GM21825 (cell line): ENCODE measurements around the gene ATRN.
"Not testable (repeated sequence)": the region's sequence is repeated elsewhere in the genome, so short reads cannot be mapped to it uniquely, and the experiment has no call there.

Experiments used
- ATAC-seq: cut with Tn5 transposase; IDR thresholded peaks from one replicate; pipeline ENCODE4 v1.9.1; 2021; ENCODE audit warnings: mild to moderate bottlenecking, moderate library complexity; ENCODE audit not compliant: unreplicated experiment

Gene ATRN

GRCh38 chr20:3465301-3465700, 5.5 kb upstream of the ATRN start:
- ATAC-seq, result no peak

DNA sequence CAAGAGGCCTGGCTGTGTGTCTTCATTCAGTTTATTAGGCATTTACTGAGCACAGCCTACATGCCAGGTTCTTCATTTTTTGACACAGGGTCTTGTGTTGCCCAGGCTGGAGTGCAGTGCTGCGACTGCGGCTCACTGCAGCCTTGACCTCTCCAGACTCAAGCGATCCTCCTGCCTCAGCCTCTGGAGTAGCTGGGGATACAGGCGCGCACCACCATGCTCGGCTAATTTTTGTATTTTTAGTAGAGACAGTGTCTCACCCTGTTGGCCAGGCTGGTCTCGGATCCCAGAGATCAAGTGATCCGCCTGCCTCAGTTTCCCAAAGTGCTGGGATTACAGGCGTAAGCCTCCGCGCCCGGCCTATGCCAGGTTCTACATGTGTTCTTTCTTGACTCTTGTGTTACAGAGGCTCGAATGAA, 601 bp upstream of the ATRN start:
- ATAC-seq, result no peak

- ATAC-seq, result no peak
Observed at GRCh38 chr20:3471397-3472021, 691 bp downstream of the ATRN start.

- ATAC-seq, result no peak
Observed at GRCh38 chr20:3472105-3472504, 1.3 kb downstream of the ATRN start.

GRCh38 chr20:3473324-3473723, 2.5 kb downstream of the ATRN start:
- no peak for ATAC-seq

DNA sequence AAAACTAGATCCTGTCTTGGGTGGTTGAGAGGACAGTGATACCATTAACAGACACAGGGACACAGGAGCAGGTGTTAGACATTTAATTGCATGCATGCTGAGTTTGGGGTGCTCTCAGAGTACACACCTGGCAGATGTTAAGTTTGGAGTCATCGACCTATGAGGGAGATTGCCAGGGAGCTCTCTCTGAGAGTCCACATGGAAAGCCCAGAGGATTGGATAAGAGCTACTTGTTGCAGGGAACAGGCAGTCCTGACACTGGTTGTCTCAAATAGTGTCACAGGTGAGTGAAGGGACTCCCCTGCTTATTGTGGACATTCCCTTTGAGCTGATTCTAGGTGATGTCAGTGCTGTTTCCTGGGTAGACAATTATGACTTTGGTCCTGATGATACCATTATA, 3.1 kb downstream of the ATRN start:
- no peak for ATAC-seq

DNA sequence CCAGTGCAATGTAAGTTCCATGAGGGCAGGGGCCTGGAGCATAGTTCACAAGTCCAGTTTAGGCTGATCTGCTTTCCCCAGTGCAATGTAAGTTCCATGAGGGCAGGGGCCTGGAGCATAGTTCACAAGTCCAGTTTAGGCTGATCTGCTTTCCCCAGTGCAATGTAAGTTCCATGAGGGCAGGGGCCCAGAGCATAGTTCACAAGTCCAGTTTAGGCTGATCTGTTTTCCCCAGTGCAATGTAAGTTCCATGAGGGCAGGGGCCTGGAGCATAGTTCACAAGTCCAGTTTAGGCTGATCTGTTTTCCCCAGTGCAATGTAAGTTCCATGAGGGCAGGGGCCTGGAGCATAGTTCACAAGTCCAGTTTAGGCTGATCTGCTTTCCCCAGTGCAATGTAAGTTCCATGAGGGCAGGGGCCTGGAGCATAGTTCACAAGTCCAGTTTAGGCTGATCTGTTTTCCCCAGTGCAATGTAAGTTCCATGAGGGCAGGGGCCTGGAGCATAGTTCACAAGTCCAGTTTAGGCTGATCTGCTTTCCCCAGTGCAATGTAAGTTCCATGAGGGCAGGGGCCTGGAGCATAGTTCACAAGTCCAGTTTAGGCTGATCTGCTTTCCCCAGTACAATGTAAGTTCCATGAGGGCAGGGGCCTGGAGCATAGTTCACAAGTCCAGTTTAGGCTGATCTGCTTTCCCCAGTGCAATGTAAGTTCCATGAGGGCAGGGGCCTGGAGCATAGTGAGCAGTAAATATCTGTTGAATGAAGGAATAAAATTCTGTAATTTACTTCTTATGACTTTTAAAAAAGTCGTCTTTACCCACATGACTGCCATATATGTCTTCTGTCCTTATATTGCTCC, 6.4 kb downstream of the ATRN start:
- not testable (repeated sequence) for ATAC-seq

DNA sequence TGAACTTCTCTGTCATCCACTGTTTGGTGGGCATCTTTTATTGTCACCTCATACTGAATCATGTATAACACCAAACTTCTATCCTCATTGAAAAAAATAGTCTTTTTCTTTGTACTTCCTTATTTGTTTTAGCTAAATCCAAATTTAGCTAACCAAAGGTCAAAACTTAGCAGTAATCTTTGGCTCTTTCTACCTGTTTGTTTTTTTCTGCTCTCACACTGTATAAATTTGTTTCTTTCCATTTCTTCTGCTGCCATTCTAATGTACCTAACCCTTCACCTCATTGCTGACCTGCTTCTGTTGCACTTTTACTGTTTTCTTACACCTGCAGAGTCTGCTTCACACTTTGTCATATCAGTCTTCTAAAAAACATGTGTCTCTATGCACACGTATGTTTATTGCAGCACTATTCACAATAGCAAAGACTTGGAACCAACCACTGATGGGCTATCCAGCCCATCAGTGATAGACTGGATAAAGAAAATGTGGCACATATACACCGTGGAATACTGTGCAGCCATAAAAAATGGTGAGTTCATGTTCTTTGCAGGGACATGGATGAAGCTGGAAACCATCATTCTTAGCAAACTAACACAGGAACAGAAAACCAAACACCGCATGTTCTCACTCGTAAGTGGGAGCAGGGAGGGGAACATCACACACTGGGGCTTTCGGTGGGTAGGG, 7.2 kb downstream of the ATRN start:
- ATAC-seq, result no peak

- no peak for ATAC-seq
Observed at GRCh38 chr20:3479025-3479424, 8.2 kb downstream of the ATRN start.

DNA sequence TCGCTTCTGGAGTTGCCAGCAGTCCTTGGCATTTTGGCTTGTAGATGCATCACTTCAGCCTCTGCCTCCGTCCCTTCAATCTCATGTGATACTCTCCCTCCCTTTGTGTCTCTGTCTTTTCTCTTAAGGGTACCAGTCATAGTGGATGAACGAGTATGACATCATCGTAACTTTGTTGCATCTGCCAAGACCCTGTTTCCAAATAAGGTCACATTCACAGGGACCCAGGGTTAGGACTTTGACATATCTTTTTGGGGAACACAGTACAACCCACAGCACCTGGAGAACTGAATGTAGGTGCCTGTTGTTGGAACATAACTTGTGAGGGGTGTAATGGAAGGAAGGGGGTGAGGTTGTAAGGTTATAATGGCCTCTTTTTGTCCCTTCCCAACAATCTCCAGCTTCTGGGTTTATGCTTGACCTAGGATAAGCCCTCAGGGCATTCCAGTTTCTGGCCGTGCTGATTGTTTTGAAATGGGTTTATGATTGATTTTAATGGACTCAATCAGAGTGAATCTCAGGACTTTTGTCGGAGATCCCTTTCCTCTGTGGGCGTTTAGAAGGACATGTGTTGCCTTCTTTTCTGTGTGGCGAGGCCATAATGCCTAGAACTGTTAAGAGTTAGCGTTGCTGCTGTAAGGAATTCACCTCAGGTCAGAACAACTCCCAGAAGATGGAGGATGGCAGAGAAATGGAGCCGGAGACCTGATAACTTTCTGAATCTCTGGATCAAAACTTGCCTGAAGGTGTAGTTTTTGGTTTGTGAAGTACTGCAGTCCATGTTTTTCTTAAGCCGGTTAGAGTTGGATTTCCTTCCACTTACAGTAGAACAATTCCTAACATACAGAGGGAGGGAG, 9.2 kb downstream of the ATRN start:
- ATAC-seq, result no peak

- ATAC-seq, result no peak
Observed at GRCh38 chr20:3483309-3483708, 12.5 kb downstream of the ATRN start.

GRCh38 chr20:3483784-3484183, 13.0 kb downstream of the ATRN start:
- no peak for ATAC-seq

DNA sequence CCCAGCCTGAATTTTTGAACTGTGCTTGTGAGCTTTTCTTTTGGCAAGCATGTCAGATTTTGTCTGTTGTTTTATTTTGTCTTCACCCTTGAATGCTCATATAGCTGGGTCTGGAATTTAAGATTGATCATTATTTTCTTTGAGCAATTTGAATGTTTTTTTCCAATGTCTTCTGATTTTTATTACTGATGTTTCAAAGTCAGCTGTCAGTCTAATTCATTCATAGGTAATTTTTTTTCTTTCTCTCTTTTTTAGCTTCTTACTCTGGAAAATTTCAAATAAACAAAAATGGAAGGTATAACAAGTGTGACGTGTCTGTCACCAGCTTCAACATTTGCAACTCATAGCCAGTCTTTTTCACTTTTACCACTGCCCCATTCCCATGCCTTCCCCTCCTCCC, 15.1 kb downstream of the ATRN start:
- ATAC-seq, result no peak

- ATAC-seq, result no peak
Observed at GRCh38 chr20:3486850-3487249, 16.0 kb downstream of the ATRN start.

GRCh38 chr20:3492669-3493068, 21.9 kb downstream of the ATRN start:
- ATAC-seq, result no peak

DNA sequence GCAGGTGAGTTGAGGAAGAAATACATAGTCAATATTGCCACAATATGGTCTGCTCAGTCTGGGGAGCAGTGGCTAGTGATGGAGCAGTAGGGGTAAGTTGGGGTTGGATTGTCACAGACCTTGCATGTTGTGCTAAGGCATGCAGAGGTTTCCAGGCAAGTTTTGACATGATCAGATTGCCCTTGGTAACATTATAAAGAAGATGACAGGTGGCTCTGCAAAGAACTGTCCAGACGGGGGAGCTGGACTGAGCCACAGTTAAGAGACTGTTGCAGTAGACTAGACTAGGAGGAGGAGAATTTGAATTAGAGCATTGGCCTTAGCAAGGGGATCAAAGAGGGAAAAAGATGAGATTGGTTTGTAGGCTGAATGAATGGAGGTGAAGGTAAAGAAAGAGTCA, 23.4 kb downstream of the ATRN start:
- no peak for ATAC-seq

- no peak for ATAC-seq
Observed at GRCh38 chr20:3502878-3503277, 32.1 kb downstream of the ATRN start.

DNA sequence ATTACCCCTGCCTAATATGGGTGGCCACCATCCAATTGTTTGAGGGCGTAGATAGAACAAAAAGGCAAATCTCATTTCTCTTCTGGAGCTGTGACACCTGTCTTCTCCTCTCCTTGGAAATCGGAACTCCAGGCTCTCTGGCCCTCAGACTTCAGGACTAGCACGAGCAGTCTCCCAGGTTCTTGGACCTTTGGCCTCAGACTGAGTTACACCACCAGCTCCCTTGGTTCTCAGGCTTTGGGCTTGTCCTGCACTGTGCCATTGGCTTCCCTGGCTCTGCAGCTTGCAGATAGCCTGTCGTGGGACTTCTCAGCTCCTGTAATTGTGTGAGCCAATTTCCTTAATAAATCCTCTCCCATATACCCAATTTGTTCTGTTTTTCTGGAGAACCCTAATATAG, 34.3 kb downstream of the ATRN start:
- ATAC-seq, result no peak

DNA sequence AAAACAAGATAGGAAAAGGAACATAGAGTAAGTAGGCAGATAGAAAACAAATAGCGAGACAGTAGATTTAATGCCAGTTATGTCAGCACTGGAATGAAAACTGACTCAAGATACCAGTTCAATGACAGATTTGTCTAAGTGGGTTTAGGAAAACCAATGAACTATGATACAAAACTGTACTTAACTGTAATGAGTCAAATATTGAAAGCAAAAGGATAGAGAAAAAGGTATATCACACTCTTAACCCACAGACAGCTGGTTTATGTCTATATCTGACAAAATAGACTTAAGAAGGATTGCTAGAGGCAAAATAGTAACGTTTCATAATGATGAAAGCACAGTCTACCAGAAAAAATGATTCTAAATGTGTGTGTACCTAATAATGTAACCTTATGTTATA, 38.2 kb downstream of the ATRN start:
- ATAC-seq, result no peak

DNA sequence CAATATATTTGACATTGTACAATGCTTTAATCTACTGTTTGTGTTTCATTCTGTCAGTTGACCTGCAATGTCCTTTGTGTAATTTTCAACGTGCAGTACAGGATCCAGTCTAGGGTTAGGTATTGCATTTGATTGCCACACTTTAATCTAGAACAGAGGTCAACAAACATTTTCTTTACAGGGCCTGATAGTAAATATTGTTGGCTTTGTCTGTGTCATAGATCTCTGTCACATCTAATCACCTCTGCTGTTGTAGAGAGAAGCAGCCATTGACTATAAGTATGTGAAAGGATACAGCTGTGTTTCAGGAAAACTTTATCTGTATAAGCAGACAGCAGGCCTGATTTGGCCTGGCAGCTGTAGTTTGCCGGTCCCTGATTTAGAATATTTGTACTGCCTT, 39.3 kb downstream of the ATRN start:
- no peak for ATAC-seq

GRCh38 chr20:3512239-3512638, 41.4 kb downstream of the ATRN start:
- not testable (repeated sequence) for ATAC-seq
